Glomerular endothelial cell (primary cell): ENCODE data around the gene ATG101. TPM values are rescaled to one million over a fixed set of nuclear protein-coding genes. Genes with fewer than 3 reads are reported as not detected.

ENCODE experiments used
- total RNA-seq: library from RNA; depleted of rRNA; stranded (reverse); fragments of >200 nt; gene quantifications from 2 replicates; pipeline ENCODE4 v1.2.3, GENCODE V29; 2015

ATG101 gene
- total RNA-seq, 1 donor from 2014 or later = 76.7 TPM

Other genes starting within 250 kb of the ATG101 start
- gene FIGNL2, start 221.3 kb upstream of the ATG101 start, total RNA-seq = 0.41 and 0.73 TPM in 2 replicates
- gene ANKRD33, start 181.9 kb upstream of the ATG101 start, total RNA-seq = 1.2 and 3.2 TPM in 2 replicates
- 933 and 964 TPM in 2 replicates for gene ACVRL1, start 162.5 kb upstream of the ATG101 start, total RNA-seq
- gene ACVR1B, start 118.3 kb upstream of the ATG101 start, total RNA-seq = 5.2 and 9.0 TPM in 2 replicates
- gene TAMALIN, start 63.0 kb upstream of the ATG101 start, total RNA-seq = 38.2 and 53.3 TPM in 2 replicates
- gene NR4A1, start 18.5 kb upstream of the ATG101 start, total RNA-seq = 2.4 and 3.4 TPM in 2 replicates
- not detected in 2 replicates for gene SMIM41, start 9.7 kb downstream of the ATG101 start, total RNA-seq
- gene KRT80, start 122.0 kb downstream of the ATG101 start, total RNA-seq = 1.5 and 1.6 TPM in 2 replicates
- gene KRT7, start 163.3 kb downstream of the ATG101 start, total RNA-seq = 92.6 and 240 TPM in 2 replicates
- not detected in 2 replicates for gene KRT86, start 204.7 kb downstream of the ATG101 start, total RNA-seq
- gene KRT81, start 221.6 kb downstream of the ATG101 start, total RNA-seq = not detected in 2 replicates